Epithelial cell of prostate (primary cell): ENCODE data around the gene ZDHHC14.

Source experiments
- DNase-seq: peaks from one replicate; pipeline ENCODE4 v3.0.0-alpha.2; 2011; ENCODE audit warnings: low read depth, low spot score
- H3K27ac ChIP-seq: fragments of 450-650 bp; 2 replicates; pipeline ENCODE4 v1.5.1; 2017; ENCODE audit warnings: mild to moderate bottlenecking

Gene ZDHHC14

GRCh38 chr6:157525918-157526425 lies 145.0 kb downstream of the ZDHHC14 start:
- DNase-seq = no peak

DNA sequence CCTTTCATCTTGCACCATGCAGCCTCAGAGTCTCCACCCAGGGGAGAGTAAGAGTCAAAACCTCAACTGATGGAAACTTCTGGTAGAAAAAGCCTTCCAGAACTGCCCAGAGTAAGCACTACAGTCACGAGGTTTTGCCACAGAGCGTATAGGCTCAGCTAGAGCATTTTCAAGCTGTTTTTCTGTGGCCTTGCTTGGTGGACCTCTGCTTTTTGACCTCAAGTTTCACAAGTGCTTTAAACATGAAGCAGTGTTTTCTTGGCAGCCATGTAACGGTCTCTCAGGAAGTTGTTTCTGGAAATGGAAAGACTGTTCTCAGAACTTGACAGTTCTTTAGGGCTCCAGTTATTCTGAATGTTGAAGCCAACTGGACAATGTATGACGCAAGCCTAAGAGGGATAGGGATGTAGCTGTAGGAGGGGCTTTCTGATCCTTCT lies 146.5 kb downstream of the ZDHHC14 start:
- no peak for DNase-seq
- H3K27ac ChIP-seq = no peak overlapping the region

More at GRCh38 chr6:157525918-157526425, 145.0 kb downstream of the ZDHHC14 start:
- no peak overlapping the region for H3K27ac ChIP-seq

DNA sequence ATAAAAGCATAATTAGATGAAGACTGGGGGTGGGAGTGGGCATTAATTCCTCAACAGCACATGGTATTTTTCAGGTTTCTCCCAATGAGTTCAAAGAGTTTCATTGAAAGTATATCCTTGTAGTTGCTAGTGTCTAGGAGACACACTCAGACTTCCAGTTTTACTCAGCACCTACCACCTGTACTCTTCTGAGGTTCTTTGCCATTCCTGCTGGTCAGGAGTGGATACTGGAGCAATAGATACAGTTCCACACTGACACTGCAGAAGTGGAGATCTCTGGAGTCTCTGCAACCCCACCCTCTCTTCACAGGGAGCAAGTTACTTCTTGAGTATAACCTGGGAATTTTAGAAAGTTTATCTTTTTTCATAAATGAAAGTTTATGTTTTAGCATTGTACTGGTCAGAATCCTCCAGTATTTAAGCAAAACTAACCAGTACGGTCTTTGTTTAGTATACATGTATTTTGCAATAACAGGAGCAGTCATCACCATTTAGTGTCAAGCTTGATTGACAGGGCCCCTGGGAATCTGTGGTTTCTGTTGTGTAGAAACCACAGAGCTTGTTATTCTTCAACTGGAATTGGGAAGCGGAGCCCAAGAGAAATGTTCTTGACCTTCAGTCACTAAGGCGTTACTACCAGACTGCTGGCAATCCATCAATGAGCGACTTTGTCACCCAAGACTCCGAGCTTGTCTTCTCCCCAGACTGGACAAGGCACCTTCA lies 148.1 kb downstream of the ZDHHC14 start:
- no peak overlapping the region for H3K27ac ChIP-seq
- DNase-seq = no peak

GRCh38 chr6:157529654-157530039 lies 148.7 kb downstream of the ZDHHC14 start:
- H3K27ac ChIP-seq = no peak overlapping the region
- no peak for DNase-seq

DNA sequence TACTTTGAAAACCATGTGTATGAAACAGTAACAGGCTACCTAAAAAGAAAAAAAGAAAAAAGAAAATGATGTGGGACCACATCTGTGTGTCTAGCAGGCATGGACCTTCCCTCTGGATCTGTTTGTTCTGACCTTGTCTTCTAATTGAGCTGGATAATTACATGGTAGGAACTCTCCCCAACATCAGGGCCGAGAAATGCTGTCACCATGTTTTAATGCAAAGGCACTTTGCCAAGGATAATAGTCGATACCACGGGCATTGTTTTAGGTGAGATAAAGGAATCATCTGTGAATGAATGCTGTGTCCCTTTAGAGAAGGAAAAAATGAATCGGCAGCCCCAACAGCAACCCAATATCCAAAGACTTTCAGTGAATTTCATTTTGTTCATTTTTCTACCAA lies 149.1 kb downstream of the ZDHHC14 start:
- H3K27ac ChIP-seq = no peak overlapping the region
- no peak for DNase-seq

DNA sequence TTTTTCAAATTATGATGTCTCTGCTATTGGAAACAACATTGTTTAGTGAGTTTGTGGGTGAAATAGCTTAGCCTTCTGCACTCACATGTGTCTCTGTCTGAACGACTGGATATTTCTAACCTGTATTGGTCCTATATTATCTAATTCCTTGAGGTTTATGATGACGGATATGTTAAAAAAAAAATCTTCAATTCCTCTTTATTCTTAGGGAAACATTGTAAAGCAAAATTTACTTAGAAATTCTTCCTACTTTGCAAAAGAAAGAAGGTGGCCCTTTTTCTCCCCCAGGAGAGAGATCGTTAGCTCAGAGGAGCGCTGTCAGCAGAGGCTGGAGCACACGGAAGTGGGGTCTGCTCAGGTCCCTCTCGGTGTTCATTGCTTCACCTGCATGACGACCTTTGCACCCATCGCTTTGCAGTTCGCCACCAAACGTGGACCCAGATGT lies 149.8 kb downstream of the ZDHHC14 start:
- H3K27ac ChIP-seq = no peak overlapping the region
- DNase-seq = no peak

GRCh38 chr6:157531169-157531985 lies 150.4 kb downstream of the ZDHHC14 start:
- DNase-seq = no peak

GRCh38 chr6:157531986-157532365 lies 151.0 kb downstream of the ZDHHC14 start:
- H3K27ac ChIP-seq = no peak overlapping the region
- no peak for DNase-seq

More at GRCh38 chr6:157531169-157531985, 150.4 kb downstream of the ZDHHC14 start:
- no peak overlapping the region for H3K27ac ChIP-seq

DNA sequence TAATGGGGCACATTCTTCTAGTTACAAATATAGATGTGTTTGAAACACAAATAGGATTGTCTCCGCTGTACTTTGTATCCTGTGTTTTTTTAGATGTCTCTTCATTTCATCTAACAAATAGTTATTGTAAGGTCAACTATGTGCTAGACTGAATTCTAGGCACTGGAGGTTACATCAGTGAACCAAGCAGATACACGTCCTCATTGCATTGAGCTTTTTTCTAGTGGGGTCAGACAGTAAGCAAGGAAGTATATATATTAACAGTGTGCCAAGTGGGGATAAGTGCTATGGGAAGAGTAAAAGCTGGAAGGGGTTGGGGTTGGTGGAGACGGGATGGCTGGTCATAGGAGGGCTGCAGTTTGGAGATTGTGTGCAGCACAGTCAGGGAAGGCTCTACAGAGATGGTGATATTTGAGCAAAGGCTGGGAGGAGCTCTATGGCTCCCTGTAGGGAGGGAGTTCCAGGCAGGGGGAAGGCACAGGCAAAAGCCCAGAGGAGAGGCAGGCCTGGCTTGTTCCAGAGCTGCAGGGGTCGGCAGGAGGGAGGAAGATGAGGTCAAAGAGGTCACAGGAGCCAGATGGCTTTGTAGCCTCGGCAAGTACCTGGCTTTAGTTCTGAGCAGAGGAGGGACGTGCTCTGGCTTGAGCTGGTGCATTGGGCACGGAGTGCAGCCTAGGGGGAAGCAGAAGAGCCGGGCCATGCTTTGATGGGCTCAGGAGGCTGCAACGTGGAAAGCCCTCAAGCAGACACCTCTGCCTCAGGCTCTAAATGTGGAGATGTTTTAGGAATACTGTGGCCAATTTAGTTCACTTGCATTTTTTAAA lies 152.3 kb downstream of the ZDHHC14 start:
- H3K27ac ChIP-seq = no peak overlapping the region
- DNase-seq = no peak

- H3K27ac ChIP-seq = no peak overlapping the region
Observed at GRCh38 chr6:157534134-157534871, 153.3 kb downstream of the ZDHHC14 start.

DNA sequence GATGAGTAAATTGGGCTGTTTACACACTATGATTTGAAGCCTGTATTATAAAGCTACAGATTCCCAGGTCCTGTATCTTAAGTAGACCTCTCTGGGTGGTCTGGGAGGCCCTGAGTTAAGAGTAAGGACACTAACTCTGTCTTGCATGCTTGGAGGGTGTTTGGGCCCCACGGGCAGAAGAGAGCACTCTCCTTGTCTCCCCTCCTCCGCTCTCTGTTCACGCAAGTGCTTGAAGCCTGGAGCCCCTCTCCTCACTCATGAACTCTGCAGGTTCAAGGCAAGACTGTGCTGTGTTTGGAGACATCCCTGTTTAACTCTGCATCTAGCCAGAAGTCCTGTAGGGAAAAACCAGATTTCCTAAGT lies 154.0 kb downstream of the ZDHHC14 start:
- H3K27ac ChIP-seq = no peak overlapping the region
- DNase-seq = no peak

More at GRCh38 chr6:157534134-157534871, 153.3 kb downstream of the ZDHHC14 start:
- DNase-seq = no peak

DNA sequence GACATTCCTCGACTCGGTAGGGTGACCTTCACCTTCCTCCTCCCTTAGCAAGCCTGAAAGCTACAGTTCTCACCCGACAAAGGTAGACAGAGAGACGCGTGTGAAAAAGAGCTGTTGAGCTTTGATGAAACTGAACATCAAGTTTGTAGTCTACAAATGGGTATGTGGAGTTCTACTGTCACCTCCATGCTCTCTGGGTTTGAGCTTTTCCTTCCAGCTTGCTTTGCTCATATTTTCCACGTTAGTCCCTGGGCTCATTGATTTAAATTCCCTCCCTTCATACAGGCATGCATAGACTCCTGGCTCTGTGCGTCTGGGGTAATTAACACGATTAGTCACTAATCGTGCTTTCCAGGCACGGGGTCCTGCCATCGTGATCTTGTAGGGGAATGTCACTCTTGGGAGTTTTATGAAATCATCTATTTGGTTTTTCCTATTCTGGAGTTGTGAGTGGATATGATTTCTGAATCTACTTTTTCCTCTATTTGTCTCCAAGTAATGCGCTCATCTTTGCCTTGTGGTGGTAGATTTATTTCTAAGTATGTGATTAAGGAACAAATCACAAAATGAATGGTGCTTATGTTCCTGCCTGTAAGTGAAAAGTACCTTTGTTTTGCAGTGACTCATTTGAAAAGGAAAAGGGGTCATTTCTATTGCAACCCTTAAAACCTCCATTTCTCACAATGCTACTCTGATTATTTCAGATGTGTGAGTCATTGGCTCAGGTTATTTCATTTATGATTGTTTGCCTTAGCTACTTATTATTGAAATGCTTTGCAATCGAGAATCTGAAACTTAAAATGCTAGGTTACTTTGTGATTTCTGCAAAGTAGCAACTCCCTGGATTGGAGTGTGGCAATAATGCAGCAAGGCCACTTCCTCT lies 154.6 kb downstream of the ZDHHC14 start:
- peak; percentile 39 for DNase-seq
- H3K27ac ChIP-seq = peak overlapping the region; percentile 35

DNA sequence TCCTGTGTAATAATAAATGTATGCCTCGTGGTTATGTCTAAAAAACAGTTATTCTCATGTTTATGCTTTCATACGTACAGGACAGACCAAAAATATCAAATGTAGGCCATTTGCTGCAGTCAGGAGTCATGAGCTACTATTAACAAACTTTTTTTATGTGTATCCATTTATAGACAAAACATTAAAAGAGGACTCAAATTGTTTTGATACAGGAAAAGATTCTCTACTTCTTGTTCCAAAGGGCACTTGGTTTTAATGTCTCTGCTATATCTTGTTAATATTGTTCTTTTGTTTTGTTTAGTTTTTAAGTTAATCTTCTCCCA lies 155.2 kb downstream of the ZDHHC14 start:
- peak overlapping the region; percentile 35 for H3K27ac ChIP-seq
- no peak for DNase-seq

DNA sequence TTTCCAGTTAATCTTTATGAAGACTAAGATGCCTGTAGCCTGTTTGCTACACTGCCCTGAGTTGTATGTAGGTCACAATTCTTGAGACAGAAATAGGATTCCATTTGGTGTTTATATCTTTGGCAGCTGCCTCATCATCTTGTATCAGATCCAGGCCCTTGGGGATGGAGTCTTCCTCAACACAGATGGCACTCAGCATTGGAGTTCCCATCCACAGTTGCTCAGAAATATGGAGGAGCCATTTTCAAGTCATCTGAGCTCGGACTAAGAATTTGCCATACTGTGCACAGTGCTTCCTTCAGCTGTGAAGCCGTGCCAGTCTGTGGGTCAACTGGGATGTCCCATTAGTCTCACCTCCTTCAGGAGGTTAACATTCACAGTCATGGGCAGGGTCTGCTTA lies 156.6 kb downstream of the ZDHHC14 start:
- H3K27ac ChIP-seq = no peak overlapping the region
- no peak for DNase-seq

- no peak overlapping the region for H3K27ac ChIP-seq
- DNase-seq = no peak
Observed at GRCh38 chr6:157538168-157538567, 157.2 kb downstream of the ZDHHC14 start.

GRCh38 chr6:157538698-157539097 lies 157.7 kb downstream of the ZDHHC14 start:
- no peak overlapping the region for H3K27ac ChIP-seq
- no peak for DNase-seq

DNA sequence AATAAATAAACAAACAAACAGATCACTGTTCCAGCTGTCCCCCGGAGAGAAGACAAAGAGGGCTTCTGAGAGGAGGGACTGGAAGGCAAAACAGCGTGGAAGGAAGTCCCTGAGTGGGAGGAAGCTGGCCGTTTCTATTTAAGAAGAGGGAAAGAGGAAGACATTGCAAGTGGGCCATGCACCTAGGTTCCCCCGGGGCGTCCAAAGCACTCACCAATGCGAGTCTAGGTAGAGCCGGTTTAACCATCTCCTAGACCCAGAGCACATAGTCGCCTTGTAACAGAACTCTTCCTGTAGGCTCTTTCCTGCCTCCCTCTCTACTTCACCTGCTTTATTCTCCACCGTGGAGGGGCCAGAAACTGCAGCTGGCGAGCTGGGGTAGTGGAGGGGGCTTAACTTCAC lies 158.4 kb downstream of the ZDHHC14 start:
- DNase-seq = no peak
- no peak overlapping the region for H3K27ac ChIP-seq

DNA sequence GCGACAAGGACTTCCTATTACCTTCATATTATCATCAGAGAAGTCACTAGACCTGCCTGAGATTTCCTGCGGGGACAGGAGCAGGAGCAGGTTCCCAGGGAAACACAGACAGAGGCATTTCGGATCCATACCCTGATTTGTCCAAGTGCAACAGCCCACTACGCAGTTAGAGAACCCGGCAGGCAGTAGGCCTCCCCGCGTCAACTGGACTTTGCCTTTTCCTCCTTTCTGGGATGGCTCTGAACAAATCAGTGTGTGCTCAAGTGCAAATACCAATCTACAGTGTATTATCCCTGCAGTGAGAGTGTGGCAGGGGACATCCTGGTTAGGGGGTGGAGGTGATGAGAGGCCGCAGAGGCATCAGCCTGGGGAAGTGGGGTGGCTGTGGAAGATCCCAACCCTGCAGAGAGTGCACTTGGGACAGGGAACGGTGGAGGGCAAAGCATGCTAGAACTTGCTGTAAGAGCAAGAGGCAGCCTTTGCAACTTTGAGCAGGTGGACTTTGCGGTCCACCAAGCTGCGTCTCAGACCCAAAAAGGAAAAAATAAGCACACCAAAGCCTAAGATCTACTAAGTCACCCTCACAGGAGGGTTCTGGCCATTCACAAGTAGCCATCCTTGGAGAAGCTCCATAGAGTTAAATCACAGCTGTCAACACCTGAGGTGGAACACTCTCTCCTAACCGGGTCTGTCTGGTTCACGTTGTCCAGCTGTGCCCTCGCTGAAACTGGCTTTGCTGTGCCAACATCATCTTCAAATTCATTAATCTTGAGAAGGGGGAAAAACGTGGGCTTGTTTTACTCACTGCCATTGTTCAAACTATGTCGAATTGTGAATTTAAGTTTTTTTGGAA lies 159.1 kb downstream of the ZDHHC14 start:
- no peak overlapping the region for H3K27ac ChIP-seq
- no peak for DNase-seq
